Fibroblast of villous mesenchyme (primary cell): ENCODE data around the gene RREB1. TPM values are rescaled to one million over a fixed set of nuclear protein-coding genes. Genes with fewer than 3 reads are reported as not detected.

Source experiments
- DNase-seq: peaks from one replicate; pipeline ENCODE4 v3.0.0-alpha.2; 2010; ENCODE audit warnings: low read depth
- H3K4me3 ChIP-seq: 2 replicates; pipeline ENCODE4 v1.5.1; 2011; ENCODE audit warnings: low read depth, mild to moderate bottlenecking, low read length
- CTCF ChIP-seq: IDR thresholded peaks from 2 replicates; pipeline ENCODE4 v1.5.1; 2012; ENCODE audit warnings: low read depth, mild to moderate bottlenecking, low read length; ENCODE audit not compliant: insufficient read depth
- small RNA-seq: library from RNA; depleted of rRNA; stranded (forward); fragments of <200 nt; gene quantifications from one replicate; pipeline ENCODE3, GENCODE V24; 2012
- total RNA-seq: library from RNA; depleted of rRNA; stranded (reverse); fragments of >200 nt; gene quantifications from 2 replicates; pipeline ENCODE4 v1.2.3, GENCODE V29; 2012

RREB1 gene
- total RNA-seq, 1 donor, result 26.3 TPM

DNA sequence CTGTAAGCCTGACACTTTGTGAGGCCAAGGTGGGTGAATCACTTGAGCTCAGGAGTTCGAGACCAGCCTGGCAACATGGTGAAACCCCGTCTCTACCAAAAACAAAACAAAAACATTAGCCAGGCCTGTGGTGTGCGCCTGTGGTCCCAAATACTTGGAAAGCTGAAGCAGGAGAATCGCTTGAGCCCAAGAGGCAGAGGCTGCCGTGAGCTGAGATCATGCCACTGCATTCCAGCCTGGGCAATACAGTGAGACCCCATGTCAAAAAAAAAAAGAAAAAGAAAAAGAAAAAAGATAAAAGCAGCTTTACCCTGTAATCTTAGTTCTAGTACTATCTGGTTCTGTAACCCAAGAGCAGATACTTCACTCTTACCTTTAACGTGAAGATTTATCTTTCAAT lies 177.7 kb downstream of the RREB1 start:
- TF ChIP-seq CTCF, result no peak
- no peak overlapping the region for H3K4me3 ChIP-seq
- DNase-seq, result no peak

DNA sequence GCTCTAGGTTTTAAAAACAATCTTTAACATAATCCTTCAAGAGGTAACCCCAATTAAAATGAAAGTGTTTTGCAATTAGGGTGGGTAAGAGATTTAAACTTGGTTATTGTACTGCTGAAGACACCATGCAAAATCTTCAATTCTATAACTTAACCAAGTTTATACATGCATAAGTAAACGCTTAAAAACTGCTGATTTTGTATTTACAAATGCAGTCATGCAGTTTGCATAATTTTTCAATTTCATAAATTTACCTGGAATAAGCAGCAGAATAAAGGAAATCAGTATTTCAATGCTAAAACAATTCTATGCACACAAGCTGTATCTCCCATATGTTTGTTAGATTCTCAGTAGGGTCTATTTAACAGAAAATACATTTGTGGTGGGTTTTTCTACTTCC lies 182.3 kb downstream of the RREB1 start:
- DNase-seq, result no peak
- no peak overlapping the region for H3K4me3 ChIP-seq
- TF ChIP-seq CTCF, result no peak

GRCh38 chr6:7292596-7293255 lies 185.0 kb downstream of the RREB1 start:
- TF ChIP-seq CTCF, result no peak
- H3K4me3 ChIP-seq, result no peak overlapping the region
- no peak for DNase-seq

DNA sequence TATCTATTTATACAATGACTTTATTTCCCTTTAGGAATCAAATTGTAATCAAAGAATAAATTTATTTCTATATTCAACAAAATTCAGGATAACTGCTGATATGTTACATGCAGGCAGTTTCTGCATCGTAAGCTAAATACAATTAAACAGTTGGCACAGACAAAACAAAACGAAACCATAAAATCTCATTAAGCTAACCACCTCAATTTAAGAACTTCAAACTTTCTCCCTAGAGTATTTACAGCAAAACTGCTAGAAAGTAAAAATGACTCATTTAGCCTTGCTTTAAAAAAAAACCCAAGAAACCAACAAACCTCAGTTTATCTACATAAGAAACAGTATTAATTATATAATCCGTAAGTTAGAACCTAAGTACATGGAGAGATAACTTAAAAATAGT lies 188.2 kb downstream of the RREB1 start:
- no peak for DNase-seq
- no peak for TF ChIP-seq CTCF

GRCh38 chr6:7296602-7297001 lies 188.8 kb downstream of the RREB1 start:
- no peak overlapping the region for H3K4me3 ChIP-seq
- no peak for TF ChIP-seq CTCF
- DNase-seq, result no peak

More for the DNA sequence above, 188.2 kb downstream of the RREB1 start:
- no peak overlapping the region for H3K4me3 ChIP-seq

DNA sequence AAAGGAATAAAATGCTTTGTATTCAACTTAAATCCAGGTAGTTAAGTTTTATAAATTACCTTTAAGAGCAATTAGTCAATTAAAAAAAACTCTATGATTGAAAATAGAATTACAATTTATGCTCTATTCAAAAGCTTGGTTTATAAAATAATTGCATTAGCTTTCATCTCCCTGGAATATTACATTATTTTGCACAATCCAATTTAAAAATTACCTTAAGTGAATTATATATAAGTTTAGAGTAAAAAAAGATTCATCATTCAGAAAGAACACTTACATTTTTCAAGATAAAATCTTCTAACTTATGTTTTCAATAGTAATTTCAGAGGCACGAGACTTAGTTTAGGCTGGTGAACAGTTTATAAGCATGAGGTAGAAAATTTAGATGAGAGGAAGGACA lies 190.4 kb downstream of the RREB1 start:
- DNase-seq, result no peak
- no peak for TF ChIP-seq CTCF
- no peak overlapping the region for H3K4me3 ChIP-seq

DNA sequence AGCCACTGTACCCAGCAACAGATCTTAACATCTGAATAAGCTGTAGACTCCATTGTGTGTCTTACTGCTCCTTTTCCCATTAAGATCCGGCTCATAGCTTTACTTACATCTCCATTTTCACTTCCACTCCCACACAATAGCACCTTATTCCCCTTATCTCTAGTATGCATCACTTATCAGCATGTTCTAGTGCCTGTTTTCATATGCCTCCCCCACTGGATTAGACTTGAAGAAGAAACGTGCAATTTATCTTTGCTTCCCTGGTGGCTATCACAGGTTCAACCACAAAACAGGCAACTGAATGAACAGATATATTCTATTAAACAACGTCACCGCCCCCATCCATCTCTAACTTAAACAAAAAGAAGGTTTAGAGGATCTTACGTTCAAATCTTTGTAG lies 193.2 kb downstream of the RREB1 start:
- TF ChIP-seq CTCF, result no peak
- no peak for DNase-seq
- no peak overlapping the region for H3K4me3 ChIP-seq

Small RNA genes lying within 50 kb of the gene (small RNA-seq; reads per million reads assigned to genes)
- gene RF00019, result not detected

Other genes with a start within 250 kb of the RREB1 start
- 91.2 and 203 TPM in 2 replicates for gene SSR1, start 205.2 kb downstream of the RREB1 start, total RNA-seq